Prostate gland (tissue), 2 donors: ENCODE data around the gene RITA1. TPM values are rescaled to one million over a fixed set of nuclear protein-coding genes. Genes with fewer than 3 reads are reported as not detected.

Experiments
- DNase-seq: peaks from one replicate; pipeline ENCODE4 v3.0.0-alpha.2; 2019; ENCODE audit warnings: low spot score
- H3K27ac ChIP-seq, 2 donors: fragments of 200-600 bp; sonication (generic); 2 replicates each; pipeline ENCODE4 v1.5.1; 2017 to 2019
- H3K27me3 ChIP-seq: fragments of 200-600 bp; sonication (generic); replicated peaks from 2 replicates; pipeline ENCODE4 v1.5.1; 2019; ENCODE audit not compliant: insufficient read depth
- H3K36me3 ChIP-seq, 2 donors: fragments of 200-600 bp; sonication (generic); 1 replicate in 1 of 2; 2 replicates in 1 of 2; pipeline versions ENCODE4 v1.5.1 to v1.8.1; 2017 to 2019
- H3K4me1 ChIP-seq: fragments of 200-600 bp; sonication (generic); replicated peaks from 2 replicates; pipeline ENCODE4 v1.5.1; 2019
- H3K4me3 ChIP-seq, 2 donors: fragments of 200-600 bp; sonication (generic); 2 replicates each; pipeline ENCODE4 v1.5.1; 2017 to 2019
- H3K9me3 ChIP-seq: fragments of 200-600 bp; sonication (generic); 2 replicates; pipeline ENCODE4 v1.5.1; 2017
- POLR2A ChIP-seq: fragments of 450-650 bp; IDR thresholded peaks from one replicate; pipeline ENCODE4 v1.6.1; 2016; ENCODE audit warnings: antibody characterized with exemption, mild to moderate bottlenecking
- POLR2AphosphoS5 ChIP-seq: sonication (generic); formaldehyde crosslinking; IDR thresholded peaks from one replicate; pipeline ENCODE4 v1.6.1; 2017; ENCODE audit warnings: antibody characterized with exemption
- WGBS: methylation state at CpG from one replicate; pipeline ENCODE4 v1.1.5; 2018; 5-methylcytosine and 5-hydroxymethylcytosine counted together
- intact Hi-C: fragments of 100-400 bp; cut with DNase I; formaldehyde crosslinking; loops from one replicate; pipeline ENCODE4 v1.14.2; 2022
- total RNA-seq, 2 donors: library from RNA; depleted of rRNA; stranded (reverse); fragments of >200 nt; gene quantifications; one replicate each; pipeline ENCODE4 v1.1.0, GENCODE V29; 2016
- TF ChIP-seq, protein P1 (sequence below), 4 experiments: fragments of 200-600 bp in 2 of 4; fragments of 450-650 bp in 2 of 4; sonication (generic) in 2 of 4; IDR thresholded peaks; 1 replicate in 3 of 4; 2 replicates in 1 of 4; pipeline ENCODE4 v1.5.1; 2016 to 2019; ENCODE audit warnings: antibody characterized with exemption in 4 of 4, mild to moderate bottlenecking in 2 of 4, moderate library complexity in 2 of 4

RITA1 gene
- total RNA-seq, 2 donors from 2014 or later, result 29.0 to 39.7 TPM

GRCh38 chr12:113171543-113171942, 14.0 kb upstream of the RITA1 start:
- H3K27me3 ChIP-seq, result no peaks in the 10 kb centered on the region
- no peaks in the 10 kb centered on the region for H3K9me3 ChIP-seq
- WGBS, result 92% methylated on average over 9 of the region's 9 CpGs
- no peak for DNase-seq
- no peak overlapping the region for H3K4me3 ChIP-seq
- H3K27ac ChIP-seq, result no peak overlapping the region
- intact Hi-C loops, result loop anchor here (5.0 kb wide), 1 partner anchor 124 kb away; no protein-coding TSS in a partner anchor
- H3K4me1 ChIP-seq, result no peaks in the 10 kb centered on the region
- TF ChIP-seq, protein P1, sequence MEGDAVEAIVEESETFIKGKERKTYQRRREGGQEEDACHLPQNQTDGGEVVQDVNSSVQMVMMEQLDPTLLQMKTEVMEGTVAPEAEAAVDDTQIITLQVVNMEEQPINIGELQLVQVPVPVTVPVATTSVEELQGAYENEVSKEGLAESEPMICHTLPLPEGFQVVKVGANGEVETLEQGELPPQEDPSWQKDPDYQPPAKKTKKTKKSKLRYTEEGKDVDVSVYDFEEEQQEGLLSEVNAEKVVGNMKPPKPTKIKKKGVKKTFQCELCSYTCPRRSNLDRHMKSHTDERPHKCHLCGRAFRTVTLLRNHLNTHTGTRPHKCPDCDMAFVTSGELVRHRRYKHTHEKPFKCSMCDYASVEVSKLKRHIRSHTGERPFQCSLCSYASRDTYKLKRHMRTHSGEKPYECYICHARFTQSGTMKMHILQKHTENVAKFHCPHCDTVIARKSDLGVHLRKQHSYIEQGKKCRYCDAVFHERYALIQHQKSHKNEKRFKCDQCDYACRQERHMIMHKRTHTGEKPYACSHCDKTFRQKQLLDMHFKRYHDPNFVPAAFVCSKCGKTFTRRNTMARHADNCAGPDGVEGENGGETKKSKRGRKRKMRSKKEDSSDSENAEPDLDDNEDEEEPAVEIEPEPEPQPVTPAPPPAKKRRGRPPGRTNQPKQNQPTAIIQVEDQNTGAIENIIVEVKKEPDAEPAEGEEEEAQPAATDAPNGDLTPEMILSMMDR (IDR thresholded peaks at IDR 0.05), result no peak
- no peak for TF ChIP-seq POLR2A
- H3K36me3 ChIP-seq, result peaks cover 28 to 32% of the 10 kb centered on the region in 2 donors

- H3K9me3 ChIP-seq, result no peaks in the 10 kb centered on the region
- peaks cover 29 to 35% of the 10 kb centered on the region in 2 donors for H3K36me3 ChIP-seq
- intact Hi-C loops, result loop anchor here (5.0 kb wide), 1 partner anchor 125 kb away; no protein-coding TSS in a partner anchor
- H3K27ac ChIP-seq, result no peak overlapping the region
- H3K4me1 ChIP-seq, result no peaks in the 10 kb centered on the region
- H3K4me3 ChIP-seq, result no peak overlapping the region
- TF ChIP-seq, protein P1 (IDR thresholded peaks at IDR 0.05), result no peak
- TF ChIP-seq POLR2A (no peak), POLR2AphosphoS5 (no peak)
- no peaks in the 10 kb centered on the region for H3K27me3 ChIP-seq
- DNase-seq, result no peak
- 95% methylated on average over 20 of the region's 20 CpGs for WGBS
Observed at GRCh38 chr12:113172185-113172584, 13.3 kb upstream of the RITA1 start.

GRCh38 chr12:113173081-113173698, 12.3 kb upstream of the RITA1 start:
- 89% methylated on average over 7 of the region's 7 CpGs for WGBS
- TF ChIP-seq, protein P1 (IDR thresholded peaks at IDR 0.05), result no peak
- TF ChIP-seq POLR2AphosphoS5, result no peak
- no peak for TF ChIP-seq POLR2A
- intact Hi-C loops, result loop anchor here (5.0 kb wide), 1 partner anchor 126 kb away; no protein-coding TSS in a partner anchor

DNA sequence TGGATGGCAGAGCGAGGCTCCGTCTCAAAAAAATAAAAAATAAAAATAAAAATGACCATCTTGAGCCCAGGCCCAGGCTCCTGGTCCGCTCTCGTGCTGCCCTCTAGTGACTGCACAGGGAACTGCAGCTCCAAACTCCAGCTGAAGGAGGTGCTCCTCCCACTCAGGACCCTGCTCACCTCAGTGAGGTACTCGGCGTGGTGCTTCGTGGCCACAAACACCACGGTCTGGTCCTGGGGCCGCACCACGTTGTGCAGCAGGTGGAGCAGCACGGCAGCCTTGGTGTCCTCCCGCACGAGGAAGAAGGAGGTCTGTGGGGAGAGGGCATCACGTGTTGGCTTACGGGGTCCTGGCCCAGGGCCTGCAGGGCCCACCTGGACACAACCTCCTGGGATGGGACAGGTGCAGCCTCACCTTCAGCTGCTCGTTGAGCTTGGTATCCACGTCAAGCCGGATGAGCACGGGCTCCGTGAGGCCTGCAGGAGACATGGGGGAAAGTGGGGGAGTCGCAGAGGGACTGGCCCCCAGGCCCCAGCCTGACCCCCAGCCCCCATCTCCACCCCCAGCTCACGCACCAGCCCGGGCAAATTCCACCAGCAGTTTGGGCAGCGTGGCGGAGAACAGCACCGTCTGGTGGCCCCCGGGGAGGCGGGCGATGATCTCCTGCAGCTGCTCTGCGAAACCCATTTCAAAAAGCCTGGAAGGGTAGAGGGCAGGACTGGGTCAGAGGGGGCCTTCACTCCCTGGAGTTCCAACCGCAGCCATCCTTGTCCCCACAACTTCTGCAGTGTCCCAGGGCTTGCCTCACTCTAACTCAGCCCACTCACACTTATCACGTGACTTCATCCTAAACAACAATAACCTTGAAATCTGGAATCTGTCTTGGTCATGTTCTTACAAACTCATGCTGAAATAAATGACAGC, 10.8 kb upstream of the RITA1 start:
- Histone ChIP-seq H3K4me1 (no peaks in the 10 kb centered on the region), H3K4me3 (no peak overlapping the region), H3K36me3 (peaks cover 16 to 17% of the 10 kb centered on the region in 2 donors), H3K9me3 (no peaks in the 10 kb centered on the region), H3K27me3 (no peaks in the 10 kb centered on the region), H3K27ac (no peak overlapping the region)
- WGBS, result 50% methylated on average over 28 of the region's 32 CpGs
- intact Hi-C loops, result loop anchor here (5.0 kb wide), 1 partner anchor 127 kb away; no protein-coding TSS in a partner anchor
- DNase-seq, result peak; percentile 41
- TF ChIP-seq, protein P1 (IDR thresholded peaks at IDR 0.05), result peak; percentile 75 to 97 (median 87)
- TF ChIP-seq POLR2AphosphoS5 (no peak), POLR2A (no peak)

More at GRCh38 chr12:113173081-113173698, 12.3 kb upstream of the RITA1 start:
- DNase-seq, result no peak
- Histone ChIP-seq H3K36me3 (peaks cover 26 to 30% of the 10 kb centered on the region in 2 donors), H3K27ac (no peak overlapping the region), H3K4me3 (no peak overlapping the region), H3K4me1 (no peaks in the 10 kb centered on the region), H3K27me3 (no peaks in the 10 kb centered on the region), H3K9me3 (no peaks in the 10 kb centered on the region)
